ENCODE data around the gene CEP57L1. TPM values are rescaled to one million over a fixed set of nuclear protein-coding genes. Genes with fewer than 3 reads are reported as not detected.

CEP57L1 gene
- total and polyA plus RNA-seq, 10 of the 15 experiments (the other 5 are each of a cell fraction or from before 2014, with no cell fraction given) = 12.7 to 30.5 (median 21.9) TPM

- H3K4me3 ChIP-seq = no peak overlapping the region
- in situ Hi-C loops (cut with MboI) (no loop called here), intact Hi-C loops (cut with micrococcal nuclease; ENCODE audit: unreplicated experiment) (no loop called here)
- no peaks in the 10 kb centered on the region for H3K79me2 ChIP-seq (ENCODE audit: control insufficient read depth, insufficient read depth, low read length)
- ChIA-PET SMC1A (ENCODE audit: uncharacterized antibody, unreplicated experiment) (no interaction called here), RAD21 (ENCODE audit: unreplicated experiment) (no interaction called here), CTCF (interaction anchor here (3.1 kb wide), 1 partner anchor 11 kb away, joined by 13 read pairs; no protein-coding TSS in a partner anchor), POLR2A (no interaction called here)
- FAIRE-seq (no peak), ATAC-seq (no peak), DNase-seq (ENCODE audit: low read depth, low spot score) (no peak)
- no peak overlapping the region for H3K9ac ChIP-seq (ENCODE audit: control insufficient read depth, insufficient read depth, low read length)
- no peaks in the 10 kb centered on the region; a peak in 2 of 4 replicates for H3K27me3 ChIP-seq (replicated peaks in 1 of 2; ENCODE audit: control insufficient read depth in 2 of 2, insufficient read depth in 2 of 2, low read length in 1 of 2)
- no peak for TF ChIP-seq MTA2 (IDR thresholded peaks at IDR 0.05; ENCODE audit: low read depth)
- no peak for TF ChIP-seq RFX5 (IDR thresholded peaks at IDR 0.05; ENCODE audit: low read depth, low read length)
- TF ChIP-seq PRDM15 (CRISPR knock-in tag; IDR thresholded peaks at IDR 0.05) = no peak
- TF ChIP-seq TARDBP (IDR thresholded peaks at IDR 0.05; ENCODE audit: borderline replicate concordance) = no peak
- no peak for TF ChIP-seq NFYA (IDR thresholded peaks at IDR 0.05; ENCODE audit: borderline replicate concordance, low read depth, low read length)
- no peak for TF ChIP-seq MXI1 (IDR thresholded peaks at IDR 0.05; ENCODE audit: low read depth, low read length)
- TF ChIP-seq POLR2AphosphoS2 (IDR thresholded peaks at IDR 0.05; ENCODE audit: low read depth, low read length) = no peak
- TF ChIP-seq ZBTB11 (CRISPR knock-in tag; IDR thresholded peaks at IDR 0.05) = no peak
- no peak for TF ChIP-seq BMI1 (IDR thresholded peaks at IDR 0.05; ENCODE audit: borderline replicate concordance)
- no peak for TF ChIP-seq MEF2B (IDR thresholded peaks at IDR 0.05; ENCODE audit: partially characterized antibody, poor library complexity, severe bottlenecking)
- TF ChIP-seq SMC3 (IDR thresholded peaks at IDR 0.05; ENCODE audit: borderline replicate concordance, low read length) = no peak
- TF ChIP-seq PML (IDR thresholded peaks at IDR 0.05; ENCODE audit: low read length) = no peak
- H3K27ac ChIP-seq (ENCODE audit: control insufficient read depth, insufficient read depth) = no peak overlapping the region
- H4K20me1 ChIP-seq (ENCODE audit: control insufficient read depth, insufficient read depth) = no peaks in the 10 kb centered on the region
- no peak overlapping the region for H2AFZ ChIP-seq (ENCODE audit: control insufficient read depth, low read depth, low read length)
- BruUV-seq (replicated peaks) = no TSS peak
- no peaks in the 10 kb centered on the region for H3K36me3 ChIP-seq (ENCODE audit: control insufficient read depth in 2 of 2, insufficient read depth in 2 of 2, low read length in 1 of 2)
- H3K4me1 ChIP-seq (ENCODE audit: control insufficient read depth, insufficient read depth, low read length) = no peaks in the 10 kb centered on the region
- no peak overlapping the region for H3K4me2 ChIP-seq (ENCODE audit: control insufficient read depth, insufficient read depth)
- 71% methylated on average over 5 of the region's 5 CpGs for WGBS (ENCODE audit: insufficient coverage, insufficient replicate concordance, low lambda C conversion rate, missing lambda C conversion rate)
- H3K9me3 ChIP-seq (replicated peaks; ENCODE audit: control insufficient read depth, insufficient read depth, low read length) = no peaks in the 10 kb centered on the region
Measured at GRCh38 chr6:109062216-109062615, 33.1 kb upstream of the CEP57L1 start.
